ENCODE data around the gene NOL3. TPM values are rescaled to one million over a fixed set of nuclear protein-coding genes. Genes with fewer than 3 reads are reported as not detected.

Gene NOL3
- total and polyA plus RNA-seq, 9 of the 15 experiments (the other 6 are each of a cell fraction or from before 2014, with no cell fraction given), result 0.45 to 14.0 (median 5.4) TPM

DNA sequence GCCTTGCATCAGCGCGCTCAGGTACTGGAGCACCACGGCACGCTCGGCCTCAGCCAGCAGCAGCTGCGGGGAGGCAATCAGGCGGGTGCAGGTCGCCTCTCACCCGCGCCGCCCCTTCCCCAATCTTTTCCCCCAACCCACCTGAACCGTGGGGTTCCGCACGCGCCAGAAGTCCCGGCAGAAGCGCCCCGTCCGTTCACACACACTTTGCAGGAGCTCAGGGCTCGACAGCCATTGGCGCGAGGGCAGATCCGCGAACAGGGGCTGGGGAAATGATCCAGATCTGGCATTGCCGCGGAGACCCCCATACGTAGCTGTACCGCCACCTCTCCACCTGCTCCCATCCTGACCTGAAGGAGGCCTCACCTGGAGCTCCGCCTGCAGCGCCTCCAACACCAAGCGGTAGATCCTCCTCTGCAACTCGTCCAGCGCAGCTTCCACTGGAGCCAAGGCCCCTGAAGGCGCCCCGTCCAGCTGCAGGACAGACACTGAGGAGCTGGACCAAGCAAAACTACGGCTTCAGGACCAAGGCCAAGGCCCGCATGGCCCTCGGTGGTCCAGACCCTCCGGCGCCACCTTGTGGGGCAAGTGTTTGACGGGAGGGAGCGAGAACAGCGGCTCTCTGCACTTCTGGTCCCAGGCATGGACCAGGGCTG, 14.8 kb downstream of the NOL3 start (continued):
- TF ChIP-seq, protein P1, sequence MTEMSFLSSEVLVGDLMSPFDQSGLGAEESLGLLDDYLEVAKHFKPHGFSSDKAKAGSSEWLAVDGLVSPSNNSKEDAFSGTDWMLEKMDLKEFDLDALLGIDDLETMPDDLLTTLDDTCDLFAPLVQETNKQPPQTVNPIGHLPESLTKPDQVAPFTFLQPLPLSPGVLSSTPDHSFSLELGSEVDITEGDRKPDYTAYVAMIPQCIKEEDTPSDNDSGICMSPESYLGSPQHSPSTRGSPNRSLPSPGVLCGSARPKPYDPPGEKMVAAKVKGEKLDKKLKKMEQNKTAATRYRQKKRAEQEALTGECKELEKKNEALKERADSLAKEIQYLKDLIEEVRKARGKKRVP (CRISPR knock-in tag; IDR thresholded peaks at IDR 0.05), result no peak
- TF ChIP-seq E2F3 (CRISPR knock-in tag; IDR thresholded peaks at IDR 0.05) (no peak), C11orf30 (IDR thresholded peaks at IDR 0.05; ENCODE audit: low read depth) (no peak), HDAC6 (IDR thresholded peaks at IDR 0.05; ENCODE audit: low read depth, low read length) (no peak), MAFK (IDR thresholded peaks at IDR 0.05; ENCODE audit: low read length) (no peak), HNRNPK (IDR thresholded peaks at IDR 0.05; ENCODE audit: low read depth, low read length, poor library complexity, severe bottlenecking) (no peak), CBX8 (IDR thresholded peaks at IDR 0.05; ENCODE audit: borderline replicate concordance, extremely low read depth, low read depth, low read length, poor library complexity, severe bottlenecking) (no peak)
- TF ChIP-seq, protein P2, sequence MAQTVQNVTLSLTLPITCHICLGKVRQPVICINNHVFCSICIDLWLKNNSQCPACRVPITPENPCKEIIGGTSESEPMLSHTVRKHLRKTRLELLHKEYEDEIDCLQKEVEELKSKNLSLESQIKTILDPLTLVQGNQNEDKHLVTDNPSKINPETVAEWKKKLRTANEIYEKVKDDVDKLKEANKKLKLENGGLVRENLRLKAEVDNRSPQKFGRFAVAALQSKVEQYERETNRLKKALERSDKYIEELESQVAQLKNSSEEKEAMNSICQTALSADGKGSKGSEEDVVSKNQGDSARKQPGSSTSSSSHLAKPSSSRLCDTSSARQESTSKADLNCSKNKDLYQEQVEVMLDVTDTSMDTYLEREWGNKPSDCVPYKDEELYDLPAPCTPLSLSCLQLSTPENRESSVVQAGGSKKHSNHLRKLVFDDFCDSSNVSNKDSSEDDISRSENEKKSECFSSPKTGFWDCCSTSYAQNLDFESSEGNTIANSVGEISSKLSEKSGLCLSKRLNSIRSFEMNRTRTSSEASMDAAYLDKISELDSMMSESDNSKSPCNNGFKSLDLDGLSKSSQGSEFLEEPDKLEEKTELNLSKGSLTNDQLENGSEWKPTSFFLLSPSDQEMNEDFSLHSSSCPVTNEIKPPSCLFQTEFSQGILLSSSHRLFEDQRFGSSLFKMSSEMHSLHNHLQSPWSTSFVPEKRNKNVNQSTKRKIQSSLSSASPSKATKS (CRISPR knock-in tag; IDR thresholded peaks at IDR 0.05), result no peak
- TF ChIP-seq, protein P3, sequence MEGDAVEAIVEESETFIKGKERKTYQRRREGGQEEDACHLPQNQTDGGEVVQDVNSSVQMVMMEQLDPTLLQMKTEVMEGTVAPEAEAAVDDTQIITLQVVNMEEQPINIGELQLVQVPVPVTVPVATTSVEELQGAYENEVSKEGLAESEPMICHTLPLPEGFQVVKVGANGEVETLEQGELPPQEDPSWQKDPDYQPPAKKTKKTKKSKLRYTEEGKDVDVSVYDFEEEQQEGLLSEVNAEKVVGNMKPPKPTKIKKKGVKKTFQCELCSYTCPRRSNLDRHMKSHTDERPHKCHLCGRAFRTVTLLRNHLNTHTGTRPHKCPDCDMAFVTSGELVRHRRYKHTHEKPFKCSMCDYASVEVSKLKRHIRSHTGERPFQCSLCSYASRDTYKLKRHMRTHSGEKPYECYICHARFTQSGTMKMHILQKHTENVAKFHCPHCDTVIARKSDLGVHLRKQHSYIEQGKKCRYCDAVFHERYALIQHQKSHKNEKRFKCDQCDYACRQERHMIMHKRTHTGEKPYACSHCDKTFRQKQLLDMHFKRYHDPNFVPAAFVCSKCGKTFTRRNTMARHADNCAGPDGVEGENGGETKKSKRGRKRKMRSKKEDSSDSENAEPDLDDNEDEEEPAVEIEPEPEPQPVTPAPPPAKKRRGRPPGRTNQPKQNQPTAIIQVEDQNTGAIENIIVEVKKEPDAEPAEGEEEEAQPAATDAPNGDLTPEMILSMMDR (IDR thresholded peaks at IDR 0.05 in 2 of 3, conservative IDR thresholded peaks at IDR 0.05 in 1 of 3; ENCODE audit: insufficient read depth in 2 of 3, low read depth in 1 of 3, low read length in 3 of 3), result peak; percentile 88 to 96 (median 91)
- TF ChIP-seq, protein P4, sequence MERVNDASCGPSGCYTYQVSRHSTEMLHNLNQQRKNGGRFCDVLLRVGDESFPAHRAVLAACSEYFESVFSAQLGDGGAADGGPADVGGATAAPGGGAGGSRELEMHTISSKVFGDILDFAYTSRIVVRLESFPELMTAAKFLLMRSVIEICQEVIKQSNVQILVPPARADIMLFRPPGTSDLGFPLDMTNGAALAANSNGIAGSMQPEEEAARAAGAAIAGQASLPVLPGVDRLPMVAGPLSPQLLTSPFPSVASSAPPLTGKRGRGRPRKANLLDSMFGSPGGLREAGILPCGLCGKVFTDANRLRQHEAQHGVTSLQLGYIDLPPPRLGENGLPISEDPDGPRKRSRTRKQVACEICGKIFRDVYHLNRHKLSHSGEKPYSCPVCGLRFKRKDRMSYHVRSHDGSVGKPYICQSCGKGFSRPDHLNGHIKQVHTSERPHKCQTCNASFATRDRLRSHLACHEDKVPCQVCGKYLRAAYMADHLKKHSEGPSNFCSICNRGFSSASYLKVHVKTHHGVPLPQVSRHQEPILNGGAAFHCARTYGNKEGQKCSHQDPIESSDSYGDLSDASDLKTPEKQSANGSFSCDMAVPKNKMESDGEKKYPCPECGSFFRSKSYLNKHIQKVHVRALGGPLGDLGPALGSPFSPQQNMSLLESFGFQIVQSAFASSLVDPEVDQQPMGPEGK (CRISPR knock-in tag; IDR thresholded peaks at IDR 0.05; ENCODE audit: borderline replicate concordance), result no peak
- TF ChIP-seq, protein P5, sequence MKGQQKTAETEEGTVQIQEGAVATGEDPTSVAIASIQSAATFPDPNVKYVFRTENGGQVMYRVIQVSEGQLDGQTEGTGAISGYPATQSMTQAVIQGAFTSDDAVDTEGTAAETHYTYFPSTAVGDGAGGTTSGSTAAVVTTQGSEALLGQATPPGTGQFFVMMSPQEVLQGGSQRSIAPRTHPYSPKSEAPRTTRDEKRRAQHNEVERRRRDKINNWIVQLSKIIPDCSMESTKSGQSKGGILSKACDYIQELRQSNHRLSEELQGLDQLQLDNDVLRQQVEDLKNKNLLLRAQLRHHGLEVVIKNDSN (CRISPR knock-in tag; IDR thresholded peaks at IDR 0.05), result peak; percentile 38; the same call in 1 of the 2 replicates
- TF ChIP-seq, protein P6, sequence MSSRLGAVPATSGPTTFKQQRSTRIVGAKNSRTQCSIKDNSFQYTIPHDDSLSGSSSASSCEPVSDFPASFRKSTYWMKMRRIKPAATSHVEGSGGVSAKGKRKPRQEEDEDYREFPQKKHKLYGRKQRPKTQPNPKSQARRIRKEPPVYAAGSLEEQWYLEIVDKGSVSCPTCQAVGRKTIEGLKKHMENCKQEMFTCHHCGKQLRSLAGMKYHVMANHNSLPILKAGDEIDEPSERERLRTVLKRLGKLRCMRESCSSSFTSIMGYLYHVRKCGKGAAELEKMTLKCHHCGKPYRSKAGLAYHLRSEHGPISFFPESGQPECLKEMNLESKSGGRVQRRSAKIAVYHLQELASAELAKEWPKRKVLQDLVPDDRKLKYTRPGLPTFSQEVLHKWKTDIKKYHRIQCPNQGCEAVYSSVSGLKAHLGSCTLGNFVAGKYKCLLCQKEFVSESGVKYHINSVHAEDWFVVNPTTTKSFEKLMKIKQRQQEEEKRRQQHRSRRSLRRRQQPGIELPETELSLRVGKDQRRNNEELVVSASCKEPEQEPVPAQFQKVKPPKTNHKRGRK (tag; IDR thresholded peaks at IDR 0.05), result no peak
- TF ChIP-seq, protein P7, sequence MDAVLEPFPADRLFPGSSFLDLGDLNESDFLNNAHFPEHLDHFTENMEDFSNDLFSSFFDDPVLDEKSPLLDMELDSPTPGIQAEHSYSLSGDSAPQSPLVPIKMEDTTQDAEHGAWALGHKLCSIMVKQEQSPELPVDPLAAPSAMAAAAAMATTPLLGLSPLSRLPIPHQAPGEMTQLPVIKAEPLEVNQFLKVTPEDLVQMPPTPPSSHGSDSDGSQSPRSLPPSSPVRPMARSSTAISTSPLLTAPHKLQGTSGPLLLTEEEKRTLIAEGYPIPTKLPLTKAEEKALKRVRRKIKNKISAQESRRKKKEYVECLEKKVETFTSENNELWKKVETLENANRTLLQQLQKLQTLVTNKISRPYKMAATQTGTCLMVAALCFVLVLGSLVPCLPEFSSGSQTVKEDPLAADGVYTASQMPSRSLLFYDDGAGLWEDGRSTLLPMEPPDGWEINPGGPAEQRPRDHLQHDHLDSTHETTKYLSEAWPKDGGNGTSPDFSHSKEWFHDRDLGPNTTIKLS (IDR thresholded peaks at IDR 0.05; ENCODE audit: borderline replicate concordance, low read depth), result no peak
